Endothelial cell (in vitro differentiated cells): ENCODE results near the gene COPS4. TPM values are rescaled to one million over a fixed set of nuclear protein-coding genes. Genes with fewer than 3 reads are reported as not detected.
"Not testable (repeated sequence)": the region's sequence is repeated elsewhere in the genome, so short reads cannot be mapped to it uniquely, and the experiment has no call there.

Source experiments
- DNase-seq: peaks from one replicate; pipeline ENCODE4 v3.0.0; 2021; ENCODE audit warnings: low spot score
- H3K27ac Mint-ChIP-seq: one replicate; pipeline ENCODE4 v1.8.0; 2021; ENCODE audit warnings: mixed read lengths, inconsistent platforms; ENCODE audit not compliant: unreplicated experiment
- H3K27me3 Mint-ChIP-seq: one replicate; pipeline ENCODE4 v1.8.0; 2021; ENCODE audit warnings: mild to moderate bottlenecking, moderate library complexity, mixed read lengths, inconsistent platforms; ENCODE audit not compliant: unreplicated experiment
- H3K36me3 Mint-ChIP-seq: one replicate; pipeline ENCODE4 v1.8.0; 2021; ENCODE audit warnings: mild to moderate bottlenecking, low read depth, mixed read lengths, inconsistent platforms; ENCODE audit not compliant: unreplicated experiment
- H3K4me1 Mint-ChIP-seq: one replicate; pipeline ENCODE4 v1.8.0; 2021; ENCODE audit warnings: mild to moderate bottlenecking, mixed read lengths, inconsistent platforms; ENCODE audit not compliant: unreplicated experiment
- H3K4me3 Mint-ChIP-seq: one replicate; pipeline ENCODE4 v1.8.0; 2021; ENCODE audit warnings: mild to moderate bottlenecking, mixed read lengths, inconsistent platforms; ENCODE audit not compliant: unreplicated experiment
- H3K9me3 Mint-ChIP-seq: one replicate; pipeline ENCODE4 v1.8.0; 2021; ENCODE audit warnings: mixed read lengths, inconsistent platforms; ENCODE audit not compliant: unreplicated experiment
- total RNA-seq: library from RNA; stranded (reverse); fragmentation: NEBNext Ultra II Directional; extraction: Animal tissue kit (Norgen Biotek cat#: 25700); gene quantifications from one replicate; pipeline ENCODE4 v1.2.1, GENCODE V29; 2021; ENCODE audit not compliant: unreplicated experiment
- TF ChIP-seq, protein P1 (sequence below): fragments of 200-600 bp; sonication (generic); IDR thresholded peaks from one replicate; pipeline ENCODE4 v1.5.0; 2021; ENCODE audit warnings: antibody characterized with exemption; ENCODE audit not compliant: unreplicated experiment

The COPS4 gene
- total RNA-seq, 1 donor from 2014 or later = 32.2 TPM

DNA sequence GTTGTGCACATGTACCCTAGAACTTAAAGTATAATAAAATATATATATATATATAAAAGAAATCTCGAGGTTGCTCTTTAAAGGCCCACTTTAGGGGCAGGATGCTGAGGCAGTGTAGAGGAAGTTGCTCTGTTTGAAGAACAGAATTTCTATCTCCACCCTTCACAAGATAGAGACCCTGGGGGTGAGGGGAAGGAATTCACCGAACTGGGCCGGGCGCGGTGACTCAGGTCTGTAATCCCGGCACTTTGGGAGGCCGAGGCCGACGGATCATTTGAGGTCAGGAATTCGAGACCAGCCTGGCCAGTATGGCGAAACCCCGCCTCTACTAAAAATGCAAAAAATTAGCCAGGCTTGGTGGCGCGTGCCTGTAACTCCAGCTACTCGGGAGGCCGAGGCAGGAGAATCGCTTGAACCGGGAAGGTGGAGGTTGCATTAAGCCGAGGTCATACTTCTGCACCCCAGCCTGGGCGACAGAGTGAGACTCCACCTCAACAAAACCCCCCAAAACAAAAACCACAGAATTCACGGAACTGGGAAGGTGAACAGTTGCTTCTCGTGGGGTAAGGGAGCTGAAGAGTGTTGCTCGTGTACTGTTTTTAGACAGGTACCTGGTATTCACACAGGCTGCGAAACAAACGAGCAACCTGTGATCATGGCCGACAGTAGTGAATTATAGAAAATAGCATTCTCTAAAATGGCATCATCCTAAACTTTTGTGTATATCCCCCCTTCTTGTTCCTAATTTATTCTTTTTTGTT lies 73.3 kb downstream of the COPS4 start:
- Mint-ChIP-seq H3K4me1 (peaks cover 3% of the 10 kb centered on the region), H3K36me3 (no peaks in the 10 kb centered on the region), H3K27me3 (no peaks in the 10 kb centered on the region), H3K4me3 (no peak overlapping the region), H3K27ac (no peak overlapping the region), H3K9me3 (no peaks in the 10 kb centered on the region)
- TF ChIP-seq, protein P1, sequence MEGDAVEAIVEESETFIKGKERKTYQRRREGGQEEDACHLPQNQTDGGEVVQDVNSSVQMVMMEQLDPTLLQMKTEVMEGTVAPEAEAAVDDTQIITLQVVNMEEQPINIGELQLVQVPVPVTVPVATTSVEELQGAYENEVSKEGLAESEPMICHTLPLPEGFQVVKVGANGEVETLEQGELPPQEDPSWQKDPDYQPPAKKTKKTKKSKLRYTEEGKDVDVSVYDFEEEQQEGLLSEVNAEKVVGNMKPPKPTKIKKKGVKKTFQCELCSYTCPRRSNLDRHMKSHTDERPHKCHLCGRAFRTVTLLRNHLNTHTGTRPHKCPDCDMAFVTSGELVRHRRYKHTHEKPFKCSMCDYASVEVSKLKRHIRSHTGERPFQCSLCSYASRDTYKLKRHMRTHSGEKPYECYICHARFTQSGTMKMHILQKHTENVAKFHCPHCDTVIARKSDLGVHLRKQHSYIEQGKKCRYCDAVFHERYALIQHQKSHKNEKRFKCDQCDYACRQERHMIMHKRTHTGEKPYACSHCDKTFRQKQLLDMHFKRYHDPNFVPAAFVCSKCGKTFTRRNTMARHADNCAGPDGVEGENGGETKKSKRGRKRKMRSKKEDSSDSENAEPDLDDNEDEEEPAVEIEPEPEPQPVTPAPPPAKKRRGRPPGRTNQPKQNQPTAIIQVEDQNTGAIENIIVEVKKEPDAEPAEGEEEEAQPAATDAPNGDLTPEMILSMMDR = no peak
- DNase-seq = no peak

DNA sequence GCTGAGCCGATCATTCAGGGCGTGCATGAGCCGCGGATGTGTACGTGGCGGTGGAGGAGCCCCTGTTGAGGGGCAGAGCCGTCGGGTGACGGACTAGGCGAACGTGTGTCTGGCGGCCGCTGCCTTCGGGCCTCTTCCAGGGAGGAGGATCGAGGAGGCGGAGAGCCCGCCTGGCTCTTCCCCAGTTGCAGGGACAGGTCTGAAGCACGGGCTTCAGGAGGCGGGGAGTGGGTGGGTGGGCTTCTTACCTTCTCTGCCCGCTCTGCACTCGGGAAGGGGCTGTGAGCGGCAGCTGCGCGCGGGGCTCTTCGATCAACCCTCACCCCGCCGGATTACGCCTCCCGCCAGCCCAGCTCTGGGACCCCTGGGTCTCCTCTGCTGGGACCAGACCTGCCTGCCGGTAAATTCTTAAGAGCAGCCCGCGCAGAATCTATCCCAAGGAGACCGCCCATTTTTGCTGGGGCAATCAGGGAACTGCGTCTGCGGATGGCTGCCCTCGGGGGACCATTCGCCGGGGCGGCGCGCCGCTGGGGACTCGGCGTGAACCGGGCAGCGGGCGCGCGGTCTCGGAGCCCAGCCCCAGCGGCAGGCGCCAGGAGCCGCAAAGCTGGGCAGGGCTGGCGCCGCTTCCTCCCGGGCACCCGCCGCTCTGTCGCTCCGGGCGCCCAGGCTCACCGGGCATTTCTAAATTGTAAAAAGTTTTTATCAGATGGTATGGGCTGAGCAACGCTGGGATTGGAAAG lies 74.7 kb downstream of the COPS4 start:
- H3K27ac Mint-ChIP-seq = no peak overlapping the region
- no peaks in the 10 kb centered on the region for H3K36me3 Mint-ChIP-seq
- TF ChIP-seq, protein P1 = no peak
- H3K4me3 Mint-ChIP-seq = peak overlapping the region; percentile 85
- peak; percentile 45 for DNase-seq
- H3K9me3 Mint-ChIP-seq = no peaks in the 10 kb centered on the region
- no peaks in the 10 kb centered on the region for H3K27me3 Mint-ChIP-seq
- H3K4me1 Mint-ChIP-seq = peaks cover 3% of the 10 kb centered on the region

DNA sequence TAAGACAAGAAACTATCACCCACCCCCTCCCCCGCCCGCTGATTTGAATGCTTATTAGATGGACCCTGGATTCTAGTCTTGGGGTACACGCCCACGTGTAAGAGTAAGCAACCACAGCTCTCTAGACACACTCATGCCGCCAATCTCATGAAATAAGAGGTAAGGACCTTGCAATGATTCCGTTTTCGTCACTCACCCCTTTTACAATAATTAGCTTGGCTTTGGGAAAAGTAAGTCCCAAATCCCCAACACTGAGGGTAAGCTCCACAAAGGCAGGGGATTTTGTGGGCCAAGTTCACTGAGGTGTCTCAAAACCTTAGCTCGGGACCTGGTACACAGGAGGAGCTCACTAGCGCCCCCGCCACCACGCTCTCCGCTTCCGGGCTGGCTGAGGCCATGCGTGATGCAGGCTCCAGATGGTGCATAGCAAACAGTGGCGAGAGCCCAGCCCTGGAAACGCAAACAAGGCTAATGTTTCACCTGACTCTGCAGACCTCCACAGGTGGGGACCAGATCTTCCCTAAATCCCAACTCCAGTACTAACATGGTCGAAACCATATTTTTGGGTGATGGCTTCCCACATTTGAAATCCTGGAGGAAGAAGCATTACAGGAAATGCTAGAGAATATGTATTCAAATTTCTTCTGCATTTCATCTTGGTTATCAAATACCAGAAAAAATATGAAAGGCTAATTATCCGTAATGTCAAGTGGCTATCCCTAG lies 75.4 kb downstream of the COPS4 start:
- H3K9me3 Mint-ChIP-seq = no peaks in the 10 kb centered on the region
- H3K4me3 Mint-ChIP-seq = peak overlapping the region; percentile 85
- H3K36me3 Mint-ChIP-seq = no peaks in the 10 kb centered on the region
- TF ChIP-seq, protein P1 = peak; percentile 30
- no peaks in the 10 kb centered on the region for H3K27me3 Mint-ChIP-seq
- H3K27ac Mint-ChIP-seq = no peak overlapping the region
- peaks cover 3% of the 10 kb centered on the region for H3K4me1 Mint-ChIP-seq
- peak; percentile 79 for DNase-seq

DNA sequence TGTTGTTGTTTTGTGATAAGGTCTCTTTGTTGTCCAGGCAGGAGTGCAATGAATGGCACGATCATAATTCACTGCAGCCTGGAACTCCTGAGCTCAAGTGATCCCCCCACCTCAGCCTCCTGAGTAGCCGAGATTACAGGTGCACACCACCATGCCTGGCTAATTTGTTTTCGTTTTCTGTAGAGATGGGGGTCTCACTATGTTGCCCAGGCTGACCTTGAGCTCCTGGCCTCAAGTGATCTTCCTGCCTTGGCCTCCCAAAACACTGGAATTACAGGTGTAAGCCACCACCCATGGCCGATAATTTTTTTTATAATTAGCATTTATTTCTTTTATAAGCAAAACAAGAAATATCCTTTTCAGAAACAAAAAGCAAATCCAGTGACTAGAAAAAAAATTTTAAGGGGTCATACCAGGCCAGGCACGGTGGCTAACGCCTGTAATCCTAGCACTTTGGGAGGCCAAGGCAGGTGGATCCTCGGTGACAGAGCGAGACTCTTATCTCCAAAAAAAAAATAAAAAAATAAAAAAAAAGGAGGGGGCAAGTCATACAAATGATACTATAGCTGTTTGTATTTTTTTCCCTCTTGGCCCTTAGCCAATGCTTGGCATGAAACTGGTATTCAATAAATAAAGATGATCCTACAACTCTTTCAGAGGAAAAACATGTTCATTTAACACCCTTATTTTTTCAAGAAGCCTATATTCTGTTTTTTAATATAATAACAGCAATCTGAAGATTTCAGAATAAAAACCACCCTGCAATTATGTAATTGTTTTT lies 76.2 kb downstream of the COPS4 start:
- TF ChIP-seq, protein P1 = no peak
- Mint-ChIP-seq H3K36me3 (no peaks in the 10 kb centered on the region), H3K27me3 (no peaks in the 10 kb centered on the region), H3K27ac (no peak overlapping the region), H3K4me1 (peaks cover 3% of the 10 kb centered on the region), H3K4me3 (peak overlapping the region; percentile 85), H3K9me3 (no peaks in the 10 kb centered on the region)
- no peak for DNase-seq

DNA sequence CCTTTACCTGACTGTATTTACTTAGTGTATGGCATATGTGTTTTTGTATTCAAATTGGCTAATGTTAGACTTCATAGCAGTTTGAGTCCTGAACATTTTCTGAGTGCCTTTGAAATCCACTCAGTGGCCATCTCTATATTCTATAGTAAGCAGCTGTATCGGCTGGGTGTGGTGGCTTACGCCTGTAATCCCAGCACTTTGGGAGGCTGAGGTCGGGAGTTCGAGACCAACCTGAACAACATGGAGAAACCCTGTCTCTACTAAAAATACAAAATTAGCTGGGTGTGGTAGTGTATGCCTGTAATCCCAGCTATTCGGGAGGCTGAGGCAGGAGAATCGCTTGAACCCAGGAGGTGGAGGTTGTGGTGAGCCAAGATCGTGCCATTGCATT lies 76.8 kb downstream of the COPS4 start:
- H3K36me3 Mint-ChIP-seq, H3K9me3 Mint-ChIP-seq, DNase-seq, H3K27me3 Mint-ChIP-seq, H3K4me1 Mint-ChIP-seq, H3K27ac Mint-ChIP-seq, H3K4me3 Mint-ChIP-seq: not testable (repeated sequence)
